Heart right ventricle (tissue), 16 donors: ENCODE results near the gene RHOH. TPM values are rescaled to one million over a fixed set of nuclear protein-coding genes. Genes with fewer than 3 reads are reported as not detected.
A peak's percentile ranks its signal among the peaks of the same experiment; 100 is the strongest.

Experiments used
- ATAC-seq, 8 donors: fragments of 200-7000 bp; cut with Tn5 transposase; one replicate each; pipeline ENCODE4 v1.9.1; 2020; ENCODE audit warnings: mild to moderate bottlenecking in 8 of 8, moderate library complexity in 8 of 8, moderate number of reproducible peaks in 1 of 8
- DNase-seq, 2 donors: peaks; one replicate each; pipeline ENCODE4 v3.0.0-alpha.2; 2020
- H3K27ac ChIP-seq, 10 donors: fragments of 200-600 bp; sonication (generic) in 2 of 10; one replicate each; pipeline versions ENCODE4 v1.5.0 to v1.8.0; 2020 to 2022; ENCODE audit warnings: mild to moderate bottlenecking in 3 of 10
- H3K27me3 ChIP-seq, 7 donors: fragments of 200-600 bp; one replicate each; pipeline ENCODE4 v1.8.0; 2021 to 2022; ENCODE audit warnings: mild to moderate bottlenecking in 2 of 7
- H3K36me3 ChIP-seq, 9 donors: fragments of 200-600 bp; sonication (generic) in 1 of 9; one replicate each; pipeline versions ENCODE4 v1.5.0 to v1.8.0; 2020 to 2022; ENCODE audit warnings: mild to moderate bottlenecking in 2 of 9
- H3K4me1 ChIP-seq, 9 donors: fragments of 200-600 bp; sonication (generic) in 1 of 9; one replicate each; pipeline versions ENCODE4 v1.5.0 to v1.8.0; 2020 to 2022; ENCODE audit warnings: mild to moderate bottlenecking in 4 of 9
- H3K4me3 ChIP-seq, 10 donors: fragments of 200-600 bp; sonication (generic) in 2 of 10; one replicate each; pipeline versions ENCODE4 v1.5.0 to v1.8.0; 2020 to 2022; ENCODE audit warnings: mild to moderate bottlenecking in 7 of 10, moderate library complexity in 2 of 10
- H3K9me3 ChIP-seq, 11 donors: fragments of 200-600 bp in 10 of 11; sonication (generic) in 2 of 11; one replicate each; pipeline versions ENCODE4 v1.5.0 to v1.8.0; 2013 to 2022; ENCODE audit warnings: mild to moderate bottlenecking in 2 of 11, control low read depth in 1 of 11, moderate library complexity in 1 of 11
- WGBS, 2 donors: extraction: QIAGEN DNeasy Blood & Tissue Kit; methylation state at CpG; one replicate each; pipeline ENCODE4 v1.1.7; 2013; ENCODE audit warnings: inconsistent platforms in 1 of 2; 5-methylcytosine and 5-hydroxymethylcytosine counted together
- intact Hi-C, 10 donors: fragments of 100-400 bp; cut with DNase I; formaldehyde crosslinking; loops; one replicate each; pipeline versions ENCODE4 v1.11.1 to v1.14.2; 2022
- polyA plus RNA-seq, 2 donors: library from polyadenylated mRNA; stranded (reverse); fragments of 200-250 nt; gene quantifications; one replicate each; pipeline ENCODE4 v1.2.3, GENCODE V29; 2013
- total RNA-seq, 10 donors: library from RNA; stranded (reverse); fragmentation: NEBNext Ultra II Directional in 3 of 10; extraction: Animal tissue kit (Norgen Biotek cat#: 25700) in 3 of 10; gene quantifications; one replicate each; pipeline versions ENCODE4 v1.2.1 to v1.2.4, GENCODE V29; 2021 to 2023
- TF ChIP-seq, protein P1 (sequence below), 9 donors: fragments of 200-600 bp; sonication (generic) in 2 of 9; IDR thresholded peaks; one replicate each; pipeline versions ENCODE4 v1.5.0 to v1.8.0; 2021 to 2022; ENCODE audit warnings: antibody characterized with exemption in 9 of 9, mild to moderate bottlenecking in 5 of 9, moderate library complexity in 1 of 9
- donor health status: Arrhythmogenic right ventricular cardiomyopathy.
- donor health status: ischemic (EF 13 %, LVEDD 7.1; RV severe dilation, severe dysfunction).
- donor health status: healthy with polysubstance abuse.
- donor health status: DM: no; HTN: yes; CAD: no.
- donor health status: DM: no; HTN: no; CAD: no.
- donor health status: ischemic (EF 25% LVEDD 6.9; RV normal size, moderate dysfunction).
- donor health status: ischemic (EF 25% LVEDD 5.7; RV mildly dilated, moderate dysfunction).
- donor health status: healthy.
- donor health status: DM: yes; HTN: yes; CAD: no.
- donor health status: Ischemic cardiomyopathy.
- donor health status: ischemic (EF 35%, LVEDD 5.7; RV mildly dilated, moderate dysfunction).
- donor health status: nonischemic (EF 11% LVEDD 7.7; RV severe dilation, severe dysfunction).
- donor health status: DM: yes; HTN: yes; CAD: no.
- donor health status: PGD.
- donor health status: ischemic (EF 29% LVEDD 5.4; RV normal size, mild dysfunction).
- donor health status: nonischemic (EF 23%, LVEDD 6.1; RV moderate dilation, normal function).

The RHOH gene
- total and polyA plus RNA-seq, 12 donors: 0.11 to 7.2 (median 0.38) TPM; not detected in 2

DNA sequence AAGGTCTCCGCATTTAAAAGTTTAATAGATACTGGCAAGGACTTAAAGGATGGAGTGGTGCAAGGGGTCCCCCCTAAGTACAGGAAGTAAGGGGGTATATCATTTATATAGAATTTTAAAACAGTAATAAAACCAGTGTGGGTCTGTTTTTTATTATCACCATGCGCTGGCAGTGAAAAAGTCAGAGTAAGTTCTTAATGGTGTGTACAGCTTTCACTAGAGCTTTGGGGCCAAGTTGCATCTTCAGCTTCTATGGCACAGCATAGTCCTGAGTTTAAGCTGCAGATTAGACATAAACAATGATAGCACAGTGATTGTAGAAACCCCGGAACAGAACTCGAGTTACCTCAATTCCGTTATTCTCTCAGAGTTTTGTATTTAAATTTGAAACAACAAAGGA lies 27.6 kb downstream of the RHOH start:
- WGBS, 2 donors: 94% methylated on average over 5 of the region's 5 CpGs
- intact Hi-C loops: no loop called here
- no peaks in the 10 kb centered on the region for H3K27me3 ChIP-seq

DNA sequence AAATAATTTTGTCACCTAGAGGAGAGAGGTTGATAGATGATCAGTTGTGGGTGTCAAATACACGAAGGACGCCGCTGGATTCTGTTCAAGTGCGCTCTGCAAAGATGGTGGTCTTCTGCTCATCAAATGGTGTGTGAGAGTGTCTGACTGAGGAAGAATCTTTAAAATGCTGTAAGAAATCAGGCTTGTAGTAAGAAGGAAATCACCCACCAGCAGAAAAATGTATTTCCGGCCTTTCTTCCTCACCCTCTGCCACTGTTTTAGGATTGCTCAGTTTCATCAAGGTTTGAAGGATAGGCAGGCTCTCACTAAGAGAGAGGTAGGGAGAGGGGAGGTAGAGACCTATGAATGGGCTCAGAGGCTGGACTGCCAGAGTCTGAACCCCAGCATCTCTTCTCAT lies 28.7 kb downstream of the RHOH start:
- ATAC-seq (no peak), DNase-seq (no peak)
- peak overlapping the region in 1 of 10 donors; percentile 20 for H3K27ac ChIP-seq
- H3K4me1 ChIP-seq: peaks cover 0 to 54% (median 0%) of the 10 kb centered on the region in 9 donors
- peaks cover 0 to 15% (median 5%) of the 10 kb centered on the region in 11 donors for H3K9me3 ChIP-seq
- TF ChIP-seq, protein P1, sequence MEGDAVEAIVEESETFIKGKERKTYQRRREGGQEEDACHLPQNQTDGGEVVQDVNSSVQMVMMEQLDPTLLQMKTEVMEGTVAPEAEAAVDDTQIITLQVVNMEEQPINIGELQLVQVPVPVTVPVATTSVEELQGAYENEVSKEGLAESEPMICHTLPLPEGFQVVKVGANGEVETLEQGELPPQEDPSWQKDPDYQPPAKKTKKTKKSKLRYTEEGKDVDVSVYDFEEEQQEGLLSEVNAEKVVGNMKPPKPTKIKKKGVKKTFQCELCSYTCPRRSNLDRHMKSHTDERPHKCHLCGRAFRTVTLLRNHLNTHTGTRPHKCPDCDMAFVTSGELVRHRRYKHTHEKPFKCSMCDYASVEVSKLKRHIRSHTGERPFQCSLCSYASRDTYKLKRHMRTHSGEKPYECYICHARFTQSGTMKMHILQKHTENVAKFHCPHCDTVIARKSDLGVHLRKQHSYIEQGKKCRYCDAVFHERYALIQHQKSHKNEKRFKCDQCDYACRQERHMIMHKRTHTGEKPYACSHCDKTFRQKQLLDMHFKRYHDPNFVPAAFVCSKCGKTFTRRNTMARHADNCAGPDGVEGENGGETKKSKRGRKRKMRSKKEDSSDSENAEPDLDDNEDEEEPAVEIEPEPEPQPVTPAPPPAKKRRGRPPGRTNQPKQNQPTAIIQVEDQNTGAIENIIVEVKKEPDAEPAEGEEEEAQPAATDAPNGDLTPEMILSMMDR (IDR thresholded peaks at IDR 0.05): no peak
- H3K27me3 ChIP-seq: no peaks in the 10 kb centered on the region
- H3K4me3 ChIP-seq: no peak overlapping the region
- intact Hi-C loops: no loop called here
- WGBS, 2 donors: 85 to 95% methylated on average over 5 of the region's 5 CpGs
- no peaks in the 10 kb centered on the region for H3K36me3 ChIP-seq

More for the DNA sequence above, 27.6 kb downstream of the RHOH start:
- no peak for DNase-seq
- Histone ChIP-seq H3K4me1 (peaks cover 0 to 43% (median 0%) of the 10 kb centered on the region in 9 donors), H3K4me3 (no peak overlapping the region), H3K27ac (no peak overlapping the region), H3K36me3 (no peaks in the 10 kb centered on the region), H3K9me3 (peaks cover 0 to 15% (median 5%) of the 10 kb centered on the region in 11 donors)
- TF ChIP-seq, protein P1 (IDR thresholded peaks at IDR 0.05): no peak
- no peak for ATAC-seq

DNA sequence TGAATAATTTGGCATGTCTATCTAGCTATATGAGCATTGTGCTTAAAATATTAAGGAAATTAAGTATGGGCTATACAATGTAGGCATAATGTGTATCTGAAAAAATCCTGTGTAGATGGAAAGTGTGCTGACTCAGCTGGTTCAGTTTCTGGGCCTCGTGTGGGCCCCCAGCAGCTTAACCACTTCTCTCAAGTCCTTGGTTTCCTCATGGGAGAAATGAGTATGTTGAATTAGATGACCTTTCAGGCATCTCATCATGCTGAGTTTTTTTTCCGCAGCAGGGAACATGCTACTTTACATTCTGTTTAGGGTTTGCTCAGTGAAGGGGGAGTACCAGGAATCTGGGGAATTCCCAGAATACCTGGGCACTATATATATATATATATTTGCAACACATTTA lies 30.5 kb downstream of the RHOH start:
- H3K4me3 ChIP-seq: no peak overlapping the region
- 49 to 56% methylated on average over 2 of the region's 2 CpGs for WGBS, 2 donors
- H3K4me1 ChIP-seq: peaks cover 0 to 53% (median 0%) of the 10 kb centered on the region in 9 donors

DNA sequence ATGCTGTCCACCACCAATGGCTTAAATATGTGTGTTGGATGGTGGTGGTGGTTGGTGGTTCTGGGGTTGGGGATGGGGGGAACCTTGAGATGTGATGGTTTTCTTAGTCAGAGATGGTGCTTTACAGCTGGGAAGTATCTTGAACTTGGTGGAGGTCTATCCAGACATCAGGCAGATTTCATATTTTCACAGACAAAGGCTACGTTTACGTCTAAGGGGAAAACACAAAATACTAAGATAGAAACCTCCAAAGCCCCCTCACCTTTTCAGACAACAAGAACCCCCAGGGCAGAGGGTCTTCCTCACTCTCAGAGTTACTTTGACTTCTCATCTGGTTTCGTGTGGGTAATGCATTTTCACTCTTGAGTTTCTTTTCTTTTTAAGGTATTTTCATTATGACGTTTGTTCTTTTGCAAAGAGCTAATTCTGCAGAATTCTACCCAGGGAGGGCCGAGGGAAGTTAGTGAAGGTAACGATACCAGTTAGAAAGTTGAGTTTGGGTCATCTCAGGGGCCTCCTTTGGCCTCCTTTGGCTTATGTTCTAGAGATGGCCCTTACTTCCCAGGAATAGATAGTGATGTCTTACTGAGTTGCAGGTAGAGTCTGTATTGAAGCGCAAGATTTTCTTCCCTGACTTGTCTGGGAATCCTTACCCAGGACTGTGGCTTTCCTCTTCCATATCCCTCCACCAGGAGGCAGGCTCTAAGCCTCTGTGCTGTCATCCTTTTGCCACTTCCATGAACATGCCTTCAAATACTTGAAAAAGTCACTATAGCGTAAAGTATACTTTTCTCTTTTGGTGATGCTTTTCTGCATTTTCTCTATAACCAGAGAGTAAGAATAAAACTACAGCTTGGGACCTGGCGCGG lies 31.9 kb downstream of the RHOH start:
- ATAC-seq: no peak
- Histone ChIP-seq H3K27me3 (no peaks in the 10 kb centered on the region), H3K4me1 (peaks cover 0 to 47% (median 0%) of the 10 kb centered on the region in 9 donors), H3K27ac (peak overlapping the region in 1 of 10 donors; percentile 53), H3K36me3 (no peaks in the 10 kb centered on the region), H3K4me3 (no peak overlapping the region), H3K9me3 (no peaks in the 10 kb centered on the region)
- intact Hi-C loops: no loop called here
- TF ChIP-seq, protein P1 (IDR thresholded peaks at IDR 0.05): peak in 1 of 9 donors; percentile 34
- no peak for DNase-seq
- 90 to 91% methylated on average over 10 of the region's 10 CpGs for WGBS, 2 donors

More for the DNA sequence above, 30.5 kb downstream of the RHOH start:
- TF ChIP-seq, protein P1 (IDR thresholded peaks at IDR 0.05): no peak
- Histone ChIP-seq H3K27ac (peak overlapping the region in 1 of 10 donors; percentile 51), H3K36me3 (no peaks in the 10 kb centered on the region), H3K27me3 (no peaks in the 10 kb centered on the region), H3K9me3 (peaks cover 0 to 7% (median 0%) of the 10 kb centered on the region in 11 donors)
- ATAC-seq: no peak
- DNase-seq: no peak
- intact Hi-C loops: no loop called here
